ENCODE results near the gene INPP5J.
"Not testable (repeated sequence)": the region's sequence is repeated elsewhere in the genome, so short reads cannot be mapped to it uniquely, and the experiment has no call there.

Gene INPP5J

DNA sequence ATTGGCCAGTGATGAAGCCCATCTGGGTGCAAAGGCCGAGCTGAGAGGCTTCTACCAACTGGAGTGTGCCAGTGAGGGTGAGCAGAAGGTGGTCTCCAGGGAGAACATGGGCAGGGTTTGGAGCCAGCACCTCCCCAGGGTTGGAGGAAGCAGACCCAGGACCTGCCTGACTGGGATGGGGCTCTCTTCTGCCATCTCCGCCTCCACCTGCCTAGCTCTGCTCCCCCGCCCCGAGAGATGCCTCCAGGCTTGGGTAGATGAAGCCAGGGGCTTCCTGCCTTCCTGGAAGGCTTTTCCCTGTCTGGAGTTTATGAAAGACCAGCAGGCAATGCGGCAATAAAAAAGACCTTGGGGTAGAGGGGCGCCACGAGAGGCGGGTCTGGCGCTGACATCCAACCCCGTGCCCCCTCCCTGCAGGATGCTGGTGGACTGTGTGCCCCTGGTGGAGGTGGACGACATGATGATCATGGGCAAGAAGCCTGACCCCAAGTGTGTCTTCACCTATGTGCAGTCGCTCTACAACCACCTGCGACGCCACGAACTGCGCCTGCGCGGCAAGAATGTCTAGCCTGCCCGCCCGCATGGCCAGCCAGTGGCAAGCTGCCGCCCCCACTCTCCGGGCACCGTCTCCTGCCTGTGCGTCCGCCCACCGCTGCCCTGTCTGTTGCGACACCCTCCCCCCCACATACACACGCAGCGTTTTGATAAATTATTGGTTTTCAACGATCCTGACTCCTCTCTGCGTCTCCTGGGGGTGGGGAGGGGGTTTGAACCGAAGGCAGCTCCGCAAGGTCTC, 18.7 kb upstream of the INPP5J start:
- Histone ChIP-seq H3K9me3 (ENCODE audit: control insufficient read depth, low read length) (no peaks in the 10 kb centered on the region), H3K4me1 (ENCODE audit: control insufficient read depth, insufficient read depth, low read length, poor library complexity, severe bottlenecking) (peaks cover 12% of the 10 kb centered on the region), H3K27ac (ENCODE audit: low read depth, low read length, severe bottlenecking) (no peak overlapping the region), H3K4me3 (ENCODE audit: extremely low read depth, insufficient read depth, low read length, poor library complexity, severe bottlenecking) (no peak overlapping the region), H3K36me3 (ENCODE audit: control insufficient read depth, insufficient read depth, low read length) (peaks cover 36% of the 10 kb centered on the region)
- WGBS, 2 experiments (ENCODE audit: insufficient coverage in 2 of 2), result 93 to 95% methylated on average over 21 to 23 of the region's 33 CpGs

DNA sequence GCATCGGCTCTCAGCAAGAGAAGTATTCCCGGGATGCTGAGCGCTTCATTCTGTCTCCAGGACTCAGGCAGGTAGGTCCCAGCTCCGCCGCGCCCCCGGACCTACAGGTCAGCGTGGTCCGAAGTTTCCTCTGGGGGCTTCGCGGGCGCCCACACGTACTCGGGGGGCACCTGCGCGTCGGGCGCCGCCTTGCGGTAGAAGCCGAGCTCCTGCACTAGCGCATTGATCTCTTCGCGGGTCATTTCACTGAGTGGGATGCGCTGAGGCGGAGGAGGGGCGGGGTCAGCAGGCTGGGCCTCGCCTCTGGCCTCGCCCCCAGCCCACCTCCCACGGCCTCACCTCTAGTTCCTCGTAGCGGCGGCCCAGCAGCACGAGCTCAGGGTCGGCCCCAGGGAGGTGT, 17.9 kb upstream of the INPP5J start:
- Histone ChIP-seq H3K9me3 (ENCODE audit: control insufficient read depth, low read length) (no peaks in the 10 kb centered on the region), H3K27ac (ENCODE audit: low read depth, low read length, severe bottlenecking) (no peak overlapping the region), H3K4me3 (ENCODE audit: extremely low read depth, insufficient read depth, low read length, poor library complexity, severe bottlenecking) (no peak overlapping the region), H3K36me3 (ENCODE audit: control insufficient read depth, insufficient read depth, low read length) (peaks cover 28% of the 10 kb centered on the region), H3K4me1 (ENCODE audit: control insufficient read depth, insufficient read depth, low read length, poor library complexity, severe bottlenecking) (peaks cover 12% of the 10 kb centered on the region)
- 24 to 25% methylated on average over 23 to 30 of the region's 35 CpGs for WGBS, 2 experiments (ENCODE audit: insufficient coverage in 2 of 2)

- peaks cover 12% of the 10 kb centered on the region for H3K4me1 ChIP-seq (ENCODE audit: control insufficient read depth, insufficient read depth, low read length, poor library complexity, severe bottlenecking)
- peaks cover 23% of the 10 kb centered on the region for H3K36me3 ChIP-seq (ENCODE audit: control insufficient read depth, insufficient read depth, low read length)
- no peak overlapping the region for H3K27ac ChIP-seq (ENCODE audit: low read depth, low read length, severe bottlenecking)
- WGBS, 2 experiments (ENCODE audit: insufficient coverage in 2 of 2), result 67 to 77% methylated on average over 6 to 11 of the region's 11 CpGs
- no peak overlapping the region for H3K4me3 ChIP-seq (ENCODE audit: extremely low read depth, insufficient read depth, low read length, poor library complexity, severe bottlenecking)
- H3K9me3 ChIP-seq (ENCODE audit: control insufficient read depth, low read length), result no peaks in the 10 kb centered on the region
Observed at GRCh38 chr22:31105282-31105929, 17.4 kb upstream of the INPP5J start.

DNA sequence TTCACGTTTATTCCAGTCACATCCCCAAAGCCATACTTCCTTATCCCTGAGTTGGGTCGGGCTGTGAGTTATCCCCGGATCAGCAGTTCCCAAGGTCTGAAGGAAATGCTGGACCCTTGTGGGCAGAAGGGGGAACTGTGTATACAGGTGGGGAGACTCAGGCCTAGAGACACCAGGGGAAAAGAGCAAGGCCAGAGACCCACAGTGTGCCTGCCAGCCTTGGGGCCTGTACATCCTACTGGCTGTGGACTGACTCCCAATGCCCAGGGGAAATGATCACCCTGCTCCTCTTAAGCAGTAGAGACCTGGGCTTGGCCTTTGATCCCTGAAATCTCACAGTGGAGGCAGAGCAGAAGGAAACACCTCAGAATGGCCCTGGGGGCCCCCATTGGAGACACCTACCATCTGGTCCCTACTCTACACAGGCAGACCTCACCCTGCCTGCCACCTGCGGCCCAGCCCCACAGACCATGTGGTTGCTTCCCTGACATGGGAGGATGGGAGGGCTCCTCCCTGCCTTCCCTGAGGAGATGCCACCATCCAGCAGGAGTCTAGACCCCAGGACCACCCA, 16.7 kb upstream of the INPP5J start:
- no peaks in the 10 kb centered on the region for H3K9me3 ChIP-seq (ENCODE audit: control insufficient read depth, low read length)
- peaks cover 12% of the 10 kb centered on the region for H3K4me1 ChIP-seq (ENCODE audit: control insufficient read depth, insufficient read depth, low read length, poor library complexity, severe bottlenecking)
- no peak overlapping the region for H3K4me3 ChIP-seq (ENCODE audit: extremely low read depth, insufficient read depth, low read length, poor library complexity, severe bottlenecking)
- 86 to 90% methylated on average over 2 to 3 of the region's 4 CpGs for WGBS, 2 experiments (ENCODE audit: insufficient coverage in 2 of 2)
- no peak overlapping the region for H3K27ac ChIP-seq (ENCODE audit: low read depth, low read length, severe bottlenecking)
- peaks cover 19% of the 10 kb centered on the region for H3K36me3 ChIP-seq (ENCODE audit: control insufficient read depth, insufficient read depth, low read length)

DNA sequence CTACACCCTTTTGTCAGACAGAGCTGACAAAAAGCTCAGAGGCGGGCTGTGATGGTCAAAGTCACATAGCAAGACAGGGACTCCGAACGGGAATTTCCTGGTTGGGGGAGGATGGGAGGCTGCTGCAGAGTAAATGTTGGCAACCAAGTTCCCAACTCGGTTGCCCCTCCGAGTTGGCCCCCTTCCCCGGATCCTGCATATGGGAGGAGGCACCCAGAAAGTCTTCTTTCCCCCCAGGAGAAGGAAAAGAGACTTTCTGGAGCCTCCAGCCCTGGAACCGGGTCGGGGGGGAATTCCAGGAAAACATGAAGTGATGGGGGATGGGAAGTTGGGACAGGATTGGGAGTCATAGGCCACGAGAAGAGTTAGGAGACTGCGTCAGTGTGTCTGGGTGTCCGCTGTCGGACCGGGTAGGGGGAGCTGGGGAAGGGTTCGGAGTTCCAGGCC, 16.0 kb upstream of the INPP5J start:
- H3K36me3 ChIP-seq (ENCODE audit: control insufficient read depth, insufficient read depth, low read length), result peaks cover 16% of the 10 kb centered on the region
- H3K4me1 ChIP-seq (ENCODE audit: control insufficient read depth, insufficient read depth, low read length, poor library complexity, severe bottlenecking), result peaks cover 12% of the 10 kb centered on the region
- no peak overlapping the region for H3K27ac ChIP-seq (ENCODE audit: low read depth, low read length, severe bottlenecking)
- no peaks in the 10 kb centered on the region for H3K9me3 ChIP-seq (ENCODE audit: control insufficient read depth, low read length)
- WGBS, 2 experiments (ENCODE audit: insufficient coverage in 2 of 2), result 53 to 54% methylated on average over 7 to 10 of the region's 14 CpGs
- H3K4me3 ChIP-seq (ENCODE audit: extremely low read depth, insufficient read depth, low read length, poor library complexity, severe bottlenecking), result peak overlapping the region; percentile 62

GRCh38 chr22:31107178-31107893, 15.4 kb upstream of the INPP5J start, which contains the start of gene SELENOM:
Gene SELENOM (minus strand): TSS chr22:31107568. CDS start chr22:31107505, 63 bp downstream.
- H3K9me3 ChIP-seq (ENCODE audit: control insufficient read depth, low read length), result no peaks in the 10 kb centered on the region
- 2% methylated on average over 43 to 46 of the region's 67 CpGs for WGBS, 2 experiments (ENCODE audit: insufficient coverage in 2 of 2)
- H3K27ac ChIP-seq (ENCODE audit: low read depth, low read length, severe bottlenecking), result peak within 1 kb of the TSS; percentile 36
- peak within 1 kb of the TSS; percentile 62 for H3K4me3 ChIP-seq (ENCODE audit: extremely low read depth, insufficient read depth, low read length, poor library complexity, severe bottlenecking)
- H3K4me1 ChIP-seq (ENCODE audit: control insufficient read depth, insufficient read depth, low read length, poor library complexity, severe bottlenecking), result peaks cover 10% of the 10 kb centered on the region
- H3K36me3 ChIP-seq (ENCODE audit: control insufficient read depth, insufficient read depth, low read length), result peaks cover 16% of the 10 kb centered on the region

- WGBS, 2 experiments (ENCODE audit: insufficient coverage in 2 of 2), result 0 to 9% methylated on average over 3 to 4 of the region's 5 CpGs
- Histone ChIP-seq H3K27ac (ENCODE audit: low read depth, low read length, severe bottlenecking) (peak overlapping the region; percentile 24), H3K4me3 (ENCODE audit: extremely low read depth, insufficient read depth, low read length, poor library complexity, severe bottlenecking) (peak overlapping the region; percentile 25), H3K36me3 (ENCODE audit: control insufficient read depth, insufficient read depth, low read length) (peaks cover 16% of the 10 kb centered on the region), H3K9me3 (ENCODE audit: control insufficient read depth, low read length) (no peaks in the 10 kb centered on the region), H3K4me1 (ENCODE audit: control insufficient read depth, insufficient read depth, low read length, poor library complexity, severe bottlenecking) (peaks cover 5% of the 10 kb centered on the region)
Observed at GRCh38 chr22:31107894-31108218, 14.9 kb upstream of the INPP5J start.

- H3K4me3 ChIP-seq (ENCODE audit: extremely low read depth, insufficient read depth, low read length, poor library complexity, severe bottlenecking); H3K4me1 ChIP-seq (ENCODE audit: control insufficient read depth, insufficient read depth, low read length, poor library complexity, severe bottlenecking); H3K9me3 ChIP-seq (ENCODE audit: control insufficient read depth, low read length); H3K36me3 ChIP-seq (ENCODE audit: control insufficient read depth, insufficient read depth, low read length); H3K27ac ChIP-seq (ENCODE audit: low read depth, low read length, severe bottlenecking): not testable (repeated sequence)
- WGBS, 2 experiments (ENCODE audit: insufficient coverage in 2 of 2), result 92% methylated on average over 7 of the region's 7 CpGs
Observed at GRCh38 chr22:31112547-31113091, 10.1 kb upstream of the INPP5J start.

- Histone ChIP-seq H3K36me3 (ENCODE audit: control insufficient read depth, insufficient read depth, low read length) (no peaks in the 10 kb centered on the region), H3K4me1 (ENCODE audit: control insufficient read depth, insufficient read depth, low read length, poor library complexity, severe bottlenecking) (peaks cover 7% of the 10 kb centered on the region), H3K27ac (ENCODE audit: low read depth, low read length, severe bottlenecking) (no peak overlapping the region), H3K4me3 (ENCODE audit: extremely low read depth, insufficient read depth, low read length, poor library complexity, severe bottlenecking) (no peak overlapping the region), H3K9me3 (ENCODE audit: control insufficient read depth, low read length) (no peaks in the 10 kb centered on the region)
- WGBS, 2 experiments (ENCODE audit: insufficient coverage in 2 of 2), result 92 to 93% methylated on average over 3 of the region's 3 CpGs
Observed at GRCh38 chr22:31118046-31118820, 4.5 kb upstream of the INPP5J start.
